Brain pericyte (primary cell): ENCODE data around the gene SEPTIN5.

Source experiments
- DNase-seq: peaks from one replicate; pipeline ENCODE4 v3.0.0-alpha.2; 2012; ENCODE audit warnings: low read depth, low spot score

SEPTIN5 gene

GRCh38 chr22:19748991-19749664 lies 34.8 kb downstream of the SEPTIN5 start:
- DNase-seq: no peak

DNA sequence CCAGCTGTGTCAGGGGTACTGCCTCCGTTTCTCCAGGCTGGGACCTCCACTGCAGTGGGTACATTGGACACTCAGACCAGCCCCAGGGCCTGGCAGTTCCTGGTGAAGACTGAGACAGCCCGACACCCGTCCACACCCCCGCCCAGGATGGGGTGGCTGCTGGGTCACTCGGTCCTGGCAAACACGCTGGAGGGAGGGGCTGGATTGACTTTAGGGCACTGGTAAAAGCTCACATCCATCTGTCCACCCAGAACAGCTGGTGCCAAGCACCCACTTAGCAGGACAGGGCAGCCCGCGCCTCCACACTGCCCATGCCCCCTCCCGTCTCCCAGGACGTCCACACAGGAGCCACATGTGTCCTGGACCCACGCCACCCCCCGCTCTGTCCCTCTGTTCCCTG lies 35.6 kb downstream of the SEPTIN5 start:
- DNase-seq: no peak

GRCh38 chr22:19750507-19751490 lies 36.5 kb downstream of the SEPTIN5 start:
- no peak for DNase-seq

DNA sequence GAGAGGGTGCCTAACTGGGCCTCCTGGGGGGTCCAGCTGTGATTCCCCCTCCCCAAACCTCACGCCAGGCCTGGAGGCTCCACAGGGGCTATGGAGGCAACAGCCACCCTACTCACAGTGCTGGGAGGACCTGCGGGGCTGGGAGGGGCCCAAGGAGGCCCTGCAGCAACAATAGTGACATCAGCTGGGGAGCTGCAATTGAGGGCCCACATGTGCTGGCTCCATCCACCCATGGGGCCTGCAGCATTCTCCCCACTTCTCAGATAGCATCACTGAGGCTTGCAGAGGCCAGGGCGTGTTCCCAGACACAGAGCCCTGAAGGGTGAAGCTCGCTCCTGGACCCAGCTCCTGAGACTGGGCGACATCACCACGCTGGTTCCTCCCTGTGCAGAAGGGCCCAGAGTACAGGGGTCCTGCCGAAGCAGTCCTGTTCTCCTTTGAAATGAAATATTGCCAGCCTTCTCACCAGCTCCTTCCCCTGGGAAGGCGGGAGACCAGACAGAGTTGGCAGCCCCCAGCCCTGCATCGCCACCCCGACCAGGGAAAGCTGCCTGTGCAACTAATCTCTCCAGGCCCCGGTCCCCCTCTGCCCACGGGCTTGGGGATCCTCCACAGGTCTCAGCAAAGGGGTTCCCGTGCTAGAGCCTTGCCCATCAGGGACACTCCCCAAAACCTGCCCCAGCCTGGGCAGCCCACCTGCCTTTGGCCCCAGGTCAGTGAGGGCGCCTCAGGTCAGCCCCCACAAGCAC lies 37.4 kb downstream of the SEPTIN5 start:
- no peak for DNase-seq

- DNase-seq: no peak
Measured at GRCh38 chr22:19753090-19753842, 39.0 kb downstream of the SEPTIN5 start.

- no peak for DNase-seq
Measured at GRCh38 chr22:19753996-19754700, 39.8 kb downstream of the SEPTIN5 start.

GRCh38 chr22:19754701-19755144 lies 40.4 kb downstream of the SEPTIN5 start:
- DNase-seq: no peak

- DNase-seq: no peak
Measured at GRCh38 chr22:19755145-19755710, 40.9 kb downstream of the SEPTIN5 start.

DNA sequence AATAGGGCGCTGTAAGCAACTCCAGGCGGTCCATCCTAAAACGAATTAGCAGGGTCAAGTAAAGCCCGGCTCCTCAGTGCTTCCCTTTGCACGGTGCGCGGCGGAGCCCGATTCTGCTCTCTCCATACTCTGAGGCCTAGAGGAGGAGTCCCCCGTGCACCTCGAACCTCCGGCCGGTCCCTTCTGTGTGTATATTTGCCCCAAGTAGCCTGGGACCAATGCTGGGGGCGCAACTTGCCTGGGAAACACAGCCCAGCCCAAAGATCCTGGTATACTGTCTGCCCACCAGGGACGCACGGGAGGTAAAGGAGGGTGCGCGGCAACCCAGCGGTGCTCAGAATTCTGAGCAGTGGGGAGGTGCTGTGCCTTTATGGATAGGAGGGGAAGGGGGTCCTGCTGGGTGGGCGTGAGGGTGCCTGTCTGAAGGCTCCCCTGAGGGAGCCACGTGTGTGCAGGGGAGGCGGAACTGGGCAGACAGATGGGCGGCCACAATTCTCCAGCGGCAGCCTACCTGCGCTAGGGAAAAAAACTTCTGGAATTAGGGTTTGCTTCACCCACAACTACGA lies 41.5 kb downstream of the SEPTIN5 start:
- DNase-seq: no peak

GRCh38 chr22:19756288-19757128 lies 42.2 kb downstream of the SEPTIN5 start:
- no peak for DNase-seq

GRCh38 chr22:19757140-19757984 lies 43.1 kb downstream of the SEPTIN5 start:
- DNase-seq: no peak

DNA sequence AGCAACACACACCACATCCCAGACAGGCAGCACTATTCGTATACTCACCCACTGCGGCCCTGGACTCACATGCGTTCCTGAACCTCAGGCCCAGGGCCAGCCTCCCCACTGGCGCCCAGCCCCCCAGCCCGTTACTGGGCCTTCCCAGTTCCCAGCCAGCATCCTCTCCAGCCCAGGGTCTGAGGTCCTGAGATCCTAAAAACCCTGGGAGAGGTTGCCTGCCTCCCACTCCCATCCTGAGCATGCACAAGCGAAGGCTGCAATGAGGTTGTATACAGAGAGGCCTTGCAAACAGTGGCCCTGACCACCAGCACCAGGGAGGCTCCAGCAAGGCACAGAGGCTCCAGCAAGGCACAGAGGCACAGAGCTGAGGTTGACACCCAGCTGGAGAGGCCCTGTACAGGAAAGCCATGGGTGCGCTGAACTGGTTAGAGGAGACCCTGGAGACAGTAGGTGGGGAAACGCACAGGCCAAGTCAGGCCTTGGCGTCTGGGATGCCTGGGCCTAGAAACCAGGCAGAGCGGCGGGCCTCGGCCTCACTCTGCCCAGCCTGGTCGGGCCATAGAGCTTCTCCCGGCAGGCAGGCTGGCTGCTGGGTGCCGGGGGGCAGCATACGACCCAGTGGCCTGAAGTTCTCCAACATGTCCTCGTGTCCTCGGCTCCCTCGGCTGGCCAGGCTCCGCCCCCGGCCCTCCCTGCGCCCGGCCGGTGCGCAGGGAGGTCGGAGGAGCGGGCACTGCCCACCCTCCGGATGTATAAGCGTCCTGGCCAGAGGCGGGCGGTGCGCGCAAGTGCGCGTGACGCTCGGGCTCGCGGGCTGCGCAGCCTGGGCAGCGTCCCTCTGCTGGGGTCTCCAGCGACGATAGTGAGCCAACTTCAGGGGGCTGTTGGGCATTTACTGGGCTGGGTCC lies 43.9 kb downstream of the SEPTIN5 start:
- no peak for DNase-seq

DNA sequence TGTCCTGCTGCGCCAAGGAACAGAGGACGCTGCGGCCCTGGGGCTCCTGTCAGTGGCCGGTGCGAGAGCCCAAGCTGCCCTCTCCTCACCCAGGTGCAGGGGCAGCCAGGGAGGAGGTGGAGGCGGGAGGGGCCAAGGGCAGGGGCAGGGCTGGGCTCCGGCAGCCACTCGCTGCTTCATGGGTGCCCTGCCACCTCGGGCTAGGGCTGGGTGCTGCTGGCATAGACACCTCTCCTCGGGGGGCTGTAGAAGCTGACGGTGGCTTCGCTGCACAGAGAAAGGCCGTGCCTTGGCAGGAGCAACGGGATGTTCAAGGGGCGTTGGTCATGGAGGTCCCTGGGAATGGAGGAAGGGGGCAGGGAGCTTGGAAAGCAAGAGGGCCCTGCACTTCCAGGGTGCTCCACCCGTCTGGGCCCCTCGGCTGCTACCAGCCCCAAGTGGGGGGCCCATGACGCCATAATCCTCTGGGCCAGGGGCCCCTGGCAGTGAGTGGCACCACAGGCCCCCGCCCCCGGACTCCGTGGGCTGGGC lies 44.7 kb downstream of the SEPTIN5 start:
- DNase-seq: no peak

GRCh38 chr22:19759427-19760057 lies 45.2 kb downstream of the SEPTIN5 start:
- no peak for DNase-seq

DNA sequence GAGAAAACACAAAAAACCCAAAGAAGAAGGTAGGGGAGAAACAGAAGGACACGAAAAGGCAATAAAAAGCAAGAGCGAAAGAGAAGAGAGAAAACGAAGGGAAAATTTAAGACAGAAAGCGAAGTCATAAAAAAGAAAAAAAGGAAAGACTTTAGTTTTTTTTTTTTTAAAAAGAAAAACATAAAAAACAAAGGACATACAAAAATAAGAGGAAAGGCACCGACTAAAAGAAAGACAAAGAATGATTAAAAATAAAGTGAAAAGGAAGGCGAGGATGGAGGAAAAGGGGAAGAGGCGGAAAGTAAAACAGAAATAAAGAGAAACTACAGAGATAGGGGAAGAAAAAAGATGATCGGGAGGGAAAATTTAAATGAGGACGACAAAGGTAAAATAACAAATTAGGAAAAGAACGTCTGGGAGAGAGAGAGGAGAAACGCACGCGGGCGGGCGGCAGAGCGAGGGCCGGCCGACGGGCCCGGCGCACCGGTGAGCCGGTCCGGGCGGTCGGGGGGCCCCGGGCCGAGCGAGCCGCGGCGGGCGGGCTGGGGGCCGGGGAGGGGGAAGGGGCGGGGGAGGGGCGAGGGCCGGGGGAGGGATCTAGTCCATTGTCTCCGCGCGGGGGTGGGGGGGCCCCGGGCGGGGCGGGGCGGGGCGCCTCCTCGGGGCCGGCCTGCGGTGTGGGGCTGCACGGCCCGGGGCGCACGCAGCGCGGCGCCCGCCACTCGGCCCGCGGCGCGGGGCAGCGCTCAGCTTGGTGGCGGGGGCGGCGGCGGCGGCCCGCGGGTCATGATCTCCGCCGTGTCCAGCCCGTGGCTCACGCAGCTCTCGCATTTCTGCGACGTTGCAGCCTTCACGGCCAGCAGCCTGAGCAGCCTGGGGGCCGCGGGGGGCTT lies 46.0 kb downstream of the SEPTIN5 start, which contains the start of gene TBX1:
Gene TBX1, plus strand, starts transcription at position 721 of the 893 bp plus-strand sequence. Its CDS starts 66 bp downstream, at position 787.
- no peak for DNase-seq
